ENCODE data around the gene SLC18A3. TPM values are rescaled to one million over a fixed set of nuclear protein-coding genes. Genes with fewer than 3 reads are reported as not detected.

Gene SLC18A3
- polyA plus RNA-seq, 1 of the 3 experiments (the other 2 are of a cell fraction), result 1.7 TPM

GRCh38 chr10:49572594-49573114, 37.5 kb upstream of the SLC18A3 start:
- Histone ChIP-seq H2AFZ (ENCODE audit: low read depth) (no peak overlapping the region), H3K27ac (ENCODE audit: low read depth in 2 of 2, low read length in 1 of 2) (no peak overlapping the region), H3K9me3 (no peaks in the 10 kb centered on the region), H3K4me1 (ENCODE audit: control insufficient read depth in 1 of 2, insufficient read depth in 2 of 2, low read depth in 1 of 2, low read length in 1 of 2) (peaks cover 0 to 5% of the 10 kb centered on the region in 2 experiments; a peak in 1 of 4 replicates), H3K79me2 (ENCODE audit: insufficient read depth) (no peaks in the 10 kb centered on the region), H3K9me2 (no peaks in the 10 kb centered on the region), H3K27me3 (ENCODE audit: insufficient read depth) (no peaks in the 10 kb centered on the region), H3K36me3 (replicated peaks in 1 of 2; ENCODE audit: control insufficient read depth in 1 of 2, insufficient read depth in 2 of 2, low read length in 1 of 2) (no peaks in the 10 kb centered on the region), H3F3A (replicated peaks; ENCODE audit: insufficient read depth) (no peaks in the 10 kb centered on the region), H3K4me3 (ENCODE audit: low read depth in 2 of 2, low read length in 1 of 2) (no peak overlapping the region), H4K20me1 (ENCODE audit: insufficient read depth) (no peaks in the 10 kb centered on the region), H3K9ac (no peak overlapping the region), H3K4me2 (no peak overlapping the region)
- DNase-seq, result no peak
- ChIA-PET CTCF (interaction anchor here (1.2 kb wide), 1 partner anchor 21 kb away, joined by 5 read pairs; no protein-coding TSS in a partner anchor), POLR2A (no interaction called here)
- 63% methylated on average over 6 of the region's 9 CpGs for WGBS (ENCODE audit: low lambda C conversion rate)
- TF ChIP-seq CTCF (IDR thresholded peaks at IDR 0.05), result no peak
- no peak for TF ChIP-seq SIN3A (IDR thresholded peaks at IDR 0.05; ENCODE audit: borderline replicate concordance, low read depth, low read length)
- no peak for TF ChIP-seq TCF12 (IDR thresholded peaks at IDR 0.05)
- TF ChIP-seq NRF1 (IDR thresholded peaks at IDR 0.05; ENCODE audit: low read depth, low read length), result no peak
- no peak for TF ChIP-seq EP300 (IDR thresholded peaks at IDR 0.05; ENCODE audit: borderline replicate concordance in 1 of 2, low read depth in 1 of 2, low read length in 1 of 2)
- TF ChIP-seq RXRA (IDR thresholded peaks at IDR 0.05; ENCODE audit: borderline replicate concordance, low read depth), result no peak
- no peak for TF ChIP-seq FOXJ3 (CRISPR knock-in tag; IDR thresholded peaks at IDR 0.05)
- TF ChIP-seq NFIC (IDR thresholded peaks at IDR 0.05; ENCODE audit: borderline replicate concordance), result no peak
- no peak for TF ChIP-seq MXI1 (IDR thresholded peaks at IDR 0.05; ENCODE audit: low read depth, low read length)
- TF ChIP-seq TEAD4 (IDR thresholded peaks at IDR 0.05; ENCODE audit: borderline replicate concordance, insufficient read depth), result no peak
- TF ChIP-seq JUND (IDR thresholded peaks at IDR 0.05), result no peak
- no peak for TF ChIP-seq RFX5 (IDR thresholded peaks at IDR 0.05; ENCODE audit: low read length)
- no peak for TF ChIP-seq GATA2 (CRISPR knock-in tag; IDR thresholded peaks at IDR 0.05)
- no peak for TF ChIP-seq GABPA (IDR thresholded peaks at IDR 0.05; ENCODE audit: low read depth)
- TF ChIP-seq USF2 (IDR thresholded peaks at IDR 0.05; ENCODE audit: borderline replicate concordance, low read depth, low read length), result no peak
- no peak for TF ChIP-seq RAD21 (IDR thresholded peaks at IDR 0.05; ENCODE audit: low read length)
- TF ChIP-seq ZBTB33 (IDR thresholded peaks at IDR 0.05; ENCODE audit: borderline replicate concordance, low read depth), result no peak
